Measurements from ENCODE around the gene PIK3CD. TPM values are rescaled to one million over a fixed set of nuclear protein-coding genes. Genes with fewer than 3 reads are reported as not detected.

PIK3CD gene
- total RNA-seq, 2 donors from 2014 or later, result 12.4 to 18.7 TPM

GRCh38 chr1:9770298-9770697 is 118.8 kb downstream of the PIK3CD start:
- no peak for DNase-seq (ENCODE audit: low spot score)
- H3K9me3 ChIP-seq, result no peaks in the 10 kb centered on the region
- no peak for TF ChIP-seq CTCF (IDR thresholded peaks at IDR 0.05)
- no peak for ATAC-seq (ENCODE audit: insufficient number of reproducible peaks, low FRiP score, low read depth)
- H3K27ac ChIP-seq, result no peak overlapping the region
- peaks cover 12% of the 10 kb centered on the region for H3K36me3 ChIP-seq
- no peak overlapping the region for H3K4me3 ChIP-seq
- no peaks in the 10 kb centered on the region for H3K4me1 ChIP-seq (ENCODE audit: control insufficient read depth in 1 of 2, low read depth in 2 of 2)
- H3K27me3 ChIP-seq (replicated peaks; ENCODE audit: insufficient read depth), result no peaks in the 10 kb centered on the region

DNA sequence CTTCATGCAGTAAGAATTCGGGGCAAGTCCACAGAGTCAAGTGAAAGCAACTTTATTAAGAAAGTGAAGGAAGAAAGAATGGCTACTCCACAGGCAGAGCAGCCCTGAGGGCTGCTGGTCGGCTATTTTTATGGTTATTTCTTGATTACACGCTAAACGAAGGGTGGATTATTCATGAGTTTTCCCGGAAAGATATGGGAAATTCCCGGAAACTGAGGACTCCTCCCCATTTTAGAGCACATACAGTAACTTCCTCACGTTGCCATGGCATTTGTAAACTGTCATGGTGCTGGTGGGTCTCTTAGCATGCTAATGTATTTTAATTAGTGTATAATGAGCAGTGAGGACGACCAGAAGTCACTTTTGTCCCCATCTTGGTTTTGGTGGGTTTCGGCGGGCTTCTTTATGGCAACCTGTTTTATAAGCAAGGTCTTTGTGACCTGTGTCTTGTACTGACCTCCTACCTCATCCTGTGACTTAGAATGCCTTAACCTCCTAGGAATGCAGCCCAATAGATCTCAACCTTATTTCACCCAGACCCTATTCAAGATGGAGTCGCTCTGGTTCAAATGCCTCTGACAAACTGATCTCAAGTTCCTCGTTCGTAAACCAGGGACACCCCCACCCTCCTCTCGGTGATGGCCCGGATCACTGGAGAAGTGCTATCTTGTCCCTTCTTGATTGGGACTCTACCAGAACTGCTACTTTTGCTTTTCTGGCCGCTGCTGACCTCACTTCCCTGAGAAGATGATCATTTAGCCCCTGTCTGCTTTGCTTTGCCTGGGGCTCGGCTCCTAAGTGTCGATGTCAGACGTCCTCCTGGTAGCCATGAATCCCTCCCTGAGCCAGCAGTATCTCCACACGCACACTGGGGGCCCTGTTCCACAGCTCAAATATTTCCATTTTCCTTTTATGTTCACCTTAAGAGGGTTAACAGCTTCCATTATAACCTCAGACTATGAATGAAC is 123.5 kb downstream of the PIK3CD start:
- no peak for TF ChIP-seq CTCF (IDR thresholded peaks at IDR 0.05)
- H3K36me3 ChIP-seq, result peaks cover 12% of the 10 kb centered on the region
- no peaks in the 10 kb centered on the region for H3K27me3 ChIP-seq (replicated peaks; ENCODE audit: insufficient read depth)
- H3K4me1 ChIP-seq (ENCODE audit: control insufficient read depth in 1 of 2, low read depth in 2 of 2), result no peaks in the 10 kb centered on the region
- ATAC-seq (ENCODE audit: insufficient number of reproducible peaks, low FRiP score, low read depth) (no peak), DNase-seq (ENCODE audit: low spot score) (no peak)
- no peak overlapping the region for H3K27ac ChIP-seq
- H3K9me3 ChIP-seq, result no peaks in the 10 kb centered on the region
- H3K4me3 ChIP-seq, result no peak overlapping the region

DNA sequence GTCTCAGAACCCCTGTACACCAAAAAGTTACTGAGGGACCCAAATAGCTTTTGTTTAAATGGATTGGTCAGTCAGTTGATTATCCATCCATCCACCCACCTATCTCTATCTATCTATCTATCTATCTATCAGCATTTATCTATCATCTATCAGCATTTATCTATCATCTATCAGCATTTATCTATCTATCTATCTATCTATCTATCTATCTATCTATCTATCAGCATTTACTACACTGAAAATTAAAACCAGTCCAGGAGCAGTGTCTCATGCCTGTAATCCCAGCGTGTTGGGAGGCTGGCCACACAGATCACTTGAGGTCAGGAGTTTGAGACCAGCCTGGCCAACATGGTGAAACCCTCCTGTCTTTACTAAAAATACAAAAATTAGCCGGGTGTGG is 125.2 kb downstream of the PIK3CD start:
- no peak overlapping the region for H3K4me3 ChIP-seq
- H3K27me3 ChIP-seq (replicated peaks; ENCODE audit: insufficient read depth), result no peaks in the 10 kb centered on the region
- no peak overlapping the region for H3K27ac ChIP-seq
- H3K36me3 ChIP-seq, result peaks cover 12% of the 10 kb centered on the region
- ATAC-seq (ENCODE audit: insufficient number of reproducible peaks, low FRiP score, low read depth) (no peak), DNase-seq (ENCODE audit: low spot score) (no peak)
- no peak for TF ChIP-seq CTCF (IDR thresholded peaks at IDR 0.05)
- H3K9me3 ChIP-seq, result no peaks in the 10 kb centered on the region
- no peaks in the 10 kb centered on the region for H3K4me1 ChIP-seq (ENCODE audit: control insufficient read depth in 1 of 2, low read depth in 2 of 2)

Other genes with a start within 250 kb of the PIK3CD start
- 10 to 100 TPM in 1 of 2 donors, 1 to 10 TPM in 1; 4.1 to 12.3 TPM for gene SLC25A33, start 112.3 kb upstream of the PIK3CD start, total RNA-seq
- gene TMEM201, start 62.8 kb upstream of the PIK3CD start, total RNA-seq, result 10 to 100 TPM; 11.2 to 15.0 TPM
- 10 to 100 TPM; 78.6 to 81.9 TPM for gene CLSTN1, start 172.2 kb downstream of the PIK3CD start, total RNA-seq

Measured in thoracic aorta (tissue), 2 donors.